ENCODE data around the gene BMP8B. TPM values are rescaled to one million over a fixed set of nuclear protein-coding genes. Genes with fewer than 3 reads are reported as not detected.

BMP8B gene
- polyA plus RNA-seq, 2 of the 4 experiments (the other 2 are of a cell fraction): 2.5 to 3.1 TPM

DNA sequence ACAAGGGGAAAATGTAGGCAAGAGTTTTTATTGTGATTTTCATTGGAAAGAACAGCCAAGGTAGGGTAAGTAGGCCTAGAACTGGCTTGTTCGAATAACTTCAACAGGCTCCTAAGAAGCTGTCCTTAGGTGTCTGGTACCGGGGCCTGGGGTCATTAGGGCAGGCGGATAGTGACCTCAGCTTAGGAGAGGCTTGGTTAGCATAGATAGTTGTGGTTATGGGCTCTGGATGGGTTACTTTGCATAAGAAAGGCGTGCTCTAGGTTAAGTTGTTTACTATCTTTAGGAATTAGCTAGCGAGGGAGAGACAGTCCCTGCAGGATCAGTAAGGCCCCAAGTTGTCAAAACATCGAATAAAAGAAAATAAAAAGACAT, 76.7 kb downstream of the BMP8B start:
- no peak for TF ChIP-seq ESRRA (IDR thresholded peaks at IDR 0.05; ENCODE audit: borderline replicate concordance, low read length)
- TF ChIP-seq, protein P1, sequence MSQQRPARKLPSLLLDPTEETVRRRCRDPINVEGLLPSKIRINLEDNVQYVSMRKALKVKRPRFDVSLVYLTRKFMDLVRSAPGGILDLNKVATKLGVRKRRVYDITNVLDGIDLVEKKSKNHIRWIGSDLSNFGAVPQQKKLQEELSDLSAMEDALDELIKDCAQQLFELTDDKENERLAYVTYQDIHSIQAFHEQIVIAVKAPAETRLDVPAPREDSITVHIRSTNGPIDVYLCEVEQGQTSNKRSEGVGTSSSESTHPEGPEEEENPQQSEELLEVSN (IDR thresholded peaks at IDR 0.05; ENCODE audit: borderline replicate concordance, low read depth): no peak
- no peak for TF ChIP-seq EHMT2 (IDR thresholded peaks at IDR 0.05; ENCODE audit: low read depth)
- no peak for TF ChIP-seq KDM5A (IDR thresholded peaks at IDR 0.05)
- TF ChIP-seq RAD21 (conservative IDR thresholded peaks at IDR 0.05 in 1 of 2, IDR thresholded peaks at IDR 0.05 in 1 of 2): no peak
- TF ChIP-seq PBX3 (IDR thresholded peaks at IDR 0.05): no peak
- TF ChIP-seq ZC3H11A (IDR thresholded peaks at IDR 0.05): no peak
- H3K4me2 ChIP-seq: no peak overlapping the region
- 69% methylated on average over 6 of the region's 6 CpGs for WGBS (ENCODE audit: missing lambda C conversion rate)
- H3K4me1 ChIP-seq: no peaks in the 10 kb centered on the region
- no peak overlapping the region for H3K27ac ChIP-seq
- no peak for ATAC-seq
- no peak overlapping the region for H3K4me3 ChIP-seq
- CTCF ChIA-PET: interaction anchor here (0.6 to 2.2 kb wide), 6 partner anchors 8 to 223 kb away, joined by 3 to 11 read pairs (median 3); no protein-coding TSS in a partner anchor
- POLR2A ChIA-PET: no interaction called here
- DNase-seq (ENCODE audit: low read depth in 1 of 2, low spot score in 1 of 2): no peak
- H3K9me3 ChIP-seq: no peaks in the 10 kb centered on the region
- no peak for FAIRE-seq

- ATAC-seq (no peak), FAIRE-seq (no peak), DNase-seq (ENCODE audit: low read depth in 1 of 2, low spot score in 1 of 2) (no peak)
- no peak overlapping the region for H3K4me3 ChIP-seq
- TF ChIP-seq JUN (IDR thresholded peaks at IDR 0.05): no peak
- no peak for TF ChIP-seq HOXB5 (CRISPR knock-in tag; IDR thresholded peaks at IDR 0.05)
- no peak for TF ChIP-seq NR3C1 (IDR thresholded peaks at IDR 0.05)
- TF ChIP-seq MAFK (IDR thresholded peaks at IDR 0.05; ENCODE audit: partially characterized antibody): no peak
- TF ChIP-seq, protein P1 (IDR thresholded peaks at IDR 0.05; ENCODE audit: borderline replicate concordance, low read depth): no peak
- TF ChIP-seq POLR2AphosphoS2 (conservative IDR thresholded peaks at IDR 0.05; ENCODE audit: low read length): no peak
- CTCF ChIA-PET: interaction anchor here (0.9 to 2.2 kb wide), 6 partner anchors 9 to 106 kb away, joined by 3 to 11 read pairs (median 4); no protein-coding TSS in a partner anchor
- no peaks in the 10 kb centered on the region for H3K4me1 ChIP-seq
- no peaks in the 10 kb centered on the region for H3K9me3 ChIP-seq
- H3K27ac ChIP-seq: no peak overlapping the region
- 51% methylated on average over 12 of the region's 12 CpGs for WGBS (ENCODE audit: missing lambda C conversion rate)
- POLR2A ChIA-PET: no interaction called here
- H3K4me2 ChIP-seq: no peak overlapping the region
Measured at GRCh38 chr1:39711104-39711965, 77.3 kb downstream of the BMP8B start.

- ChIA-PET POLR2A (no interaction called here), CTCF (no interaction called here)
- Histone ChIP-seq H3K27ac (no peak overlapping the region), H3K9me3 (no peaks in the 10 kb centered on the region), H3K4me2 (no peak overlapping the region), H3K4me1 (no peaks in the 10 kb centered on the region), H3K4me3 (no peak overlapping the region)
- FAIRE-seq (no peak), DNase-seq (ENCODE audit: low read depth in 1 of 2, low spot score in 1 of 2) (no peak), ATAC-seq (no peak)
- TF ChIP-seq CTCF (IDR thresholded peaks at IDR 0.05) (no peak), REST (IDR thresholded peaks at IDR 0.05) (no peak), EHF (CRISPR knock-in tag; IDR thresholded peaks at IDR 0.05) (no peak), CHD2 (IDR thresholded peaks at IDR 0.05; ENCODE audit: low read length, partially characterized antibody) (no peak), MAX (IDR thresholded peaks at IDR 0.05) (no peak), FOXS1 (CRISPR knock-in tag; IDR thresholded peaks at IDR 0.05) (no peak), RFX5 (IDR thresholded peaks at IDR 0.05) (no peak), CBX2 (IDR thresholded peaks at IDR 0.05; ENCODE audit: borderline replicate concordance, low read depth) (no peak)
- 88% methylated on average over 4 of the region's 4 CpGs for WGBS (ENCODE audit: missing lambda C conversion rate)
Measured at GRCh38 chr1:39707506-39707905, 81.2 kb downstream of the BMP8B start.
